Osteocyte (in vitro differentiated cells): ENCODE data around the gene SERINC1. TPM values are rescaled to one million over a fixed set of nuclear protein-coding genes. Genes with fewer than 3 reads are reported as not detected.

Experiments used
- DNase-seq: peaks from one replicate; pipeline ENCODE4 v3.0.0; 2021; ENCODE audit warnings: mixed read lengths; ENCODE audit not compliant: unreplicated experiment; ENCODE audit errors: extremely low spot score
- H3K27ac Mint-ChIP-seq: one replicate; pipeline ENCODE4 v1.8.0; 2021; ENCODE audit warnings: mild to moderate bottlenecking, mixed read lengths; ENCODE audit not compliant: unreplicated experiment
- H3K27me3 Mint-ChIP-seq: one replicate; pipeline ENCODE4 v1.8.0; 2021; ENCODE audit warnings: mixed read lengths; ENCODE audit not compliant: unreplicated experiment
- H3K36me3 Mint-ChIP-seq: one replicate; pipeline ENCODE4 v1.8.0; 2021; ENCODE audit warnings: mixed read lengths; ENCODE audit not compliant: unreplicated experiment
- H3K4me1 Mint-ChIP-seq: one replicate; pipeline ENCODE4 v1.8.0; 2021; ENCODE audit warnings: mixed read lengths; ENCODE audit not compliant: unreplicated experiment
- H3K4me3 Mint-ChIP-seq: one replicate; pipeline ENCODE4 v1.8.0; 2021; ENCODE audit warnings: mild to moderate bottlenecking, moderate library complexity, mixed read lengths; ENCODE audit not compliant: unreplicated experiment
- H3K9me3 Mint-ChIP-seq: one replicate; pipeline ENCODE4 v1.8.0; 2021; ENCODE audit warnings: mixed read lengths; ENCODE audit not compliant: unreplicated experiment
- total RNA-seq: library from RNA; stranded (reverse); gene quantifications from 2 replicates; pipeline ENCODE4 v1.2.1, GENCODE V29; 2021
- TF ChIP-seq, protein P1 (sequence below): fragments of 200-600 bp; sonication (generic); IDR thresholded peaks from 2 replicates; pipeline ENCODE4 v1.5.0; 2021; ENCODE audit warnings: antibody characterized with exemption, mild to moderate bottlenecking, moderate library complexity

Gene SERINC1
- total RNA-seq, 1 donor from 2014 or later: 209 TPM

DNA sequence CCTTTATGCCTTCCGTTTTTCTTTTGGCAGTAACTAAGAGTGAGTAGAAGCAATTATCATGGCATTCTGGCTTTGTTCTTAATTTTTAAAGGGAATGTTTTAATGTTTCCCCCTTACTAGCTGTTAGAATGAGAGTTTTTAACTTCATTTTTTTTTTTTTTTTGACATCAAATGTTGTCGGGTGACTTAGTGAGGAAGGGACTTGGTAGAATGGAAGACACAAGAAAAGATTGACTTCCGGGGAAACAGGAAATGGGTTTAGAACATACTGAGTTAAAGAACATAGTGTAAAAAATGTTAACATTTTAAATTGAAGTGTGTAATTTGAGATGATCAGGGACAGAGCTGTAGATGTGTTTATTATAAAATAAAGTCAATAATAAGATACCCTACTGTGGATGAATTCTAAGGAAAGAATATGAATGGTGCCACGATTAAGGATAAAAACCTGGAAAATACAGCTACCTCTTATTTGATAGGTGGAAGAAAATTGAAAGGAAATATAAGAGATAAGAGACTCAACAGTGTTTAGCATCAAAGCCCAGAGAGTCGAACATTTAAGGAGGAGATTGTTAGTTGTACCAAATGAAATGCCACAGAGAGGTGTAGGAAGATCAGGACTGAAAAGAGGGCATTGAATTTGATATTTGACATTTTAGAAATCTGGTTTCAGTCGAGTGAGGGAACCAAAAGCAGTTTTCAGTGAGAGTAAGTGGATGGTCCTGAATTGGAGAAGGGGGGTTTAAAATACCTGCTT lies 62.7 kb downstream of the SERINC1 start:
- Mint-ChIP-seq H3K9me3 (peaks cover 5% of the 10 kb centered on the region), H3K4me3 (no peak overlapping the region), H3K36me3 (peaks cover 20% of the 10 kb centered on the region), H3K27me3 (no peaks in the 10 kb centered on the region), H3K4me1 (peaks cover 19% of the 10 kb centered on the region), H3K27ac (peak overlapping the region; percentile 28)
- TF ChIP-seq, protein P1, sequence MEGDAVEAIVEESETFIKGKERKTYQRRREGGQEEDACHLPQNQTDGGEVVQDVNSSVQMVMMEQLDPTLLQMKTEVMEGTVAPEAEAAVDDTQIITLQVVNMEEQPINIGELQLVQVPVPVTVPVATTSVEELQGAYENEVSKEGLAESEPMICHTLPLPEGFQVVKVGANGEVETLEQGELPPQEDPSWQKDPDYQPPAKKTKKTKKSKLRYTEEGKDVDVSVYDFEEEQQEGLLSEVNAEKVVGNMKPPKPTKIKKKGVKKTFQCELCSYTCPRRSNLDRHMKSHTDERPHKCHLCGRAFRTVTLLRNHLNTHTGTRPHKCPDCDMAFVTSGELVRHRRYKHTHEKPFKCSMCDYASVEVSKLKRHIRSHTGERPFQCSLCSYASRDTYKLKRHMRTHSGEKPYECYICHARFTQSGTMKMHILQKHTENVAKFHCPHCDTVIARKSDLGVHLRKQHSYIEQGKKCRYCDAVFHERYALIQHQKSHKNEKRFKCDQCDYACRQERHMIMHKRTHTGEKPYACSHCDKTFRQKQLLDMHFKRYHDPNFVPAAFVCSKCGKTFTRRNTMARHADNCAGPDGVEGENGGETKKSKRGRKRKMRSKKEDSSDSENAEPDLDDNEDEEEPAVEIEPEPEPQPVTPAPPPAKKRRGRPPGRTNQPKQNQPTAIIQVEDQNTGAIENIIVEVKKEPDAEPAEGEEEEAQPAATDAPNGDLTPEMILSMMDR: no peak
- no peak for DNase-seq

DNA sequence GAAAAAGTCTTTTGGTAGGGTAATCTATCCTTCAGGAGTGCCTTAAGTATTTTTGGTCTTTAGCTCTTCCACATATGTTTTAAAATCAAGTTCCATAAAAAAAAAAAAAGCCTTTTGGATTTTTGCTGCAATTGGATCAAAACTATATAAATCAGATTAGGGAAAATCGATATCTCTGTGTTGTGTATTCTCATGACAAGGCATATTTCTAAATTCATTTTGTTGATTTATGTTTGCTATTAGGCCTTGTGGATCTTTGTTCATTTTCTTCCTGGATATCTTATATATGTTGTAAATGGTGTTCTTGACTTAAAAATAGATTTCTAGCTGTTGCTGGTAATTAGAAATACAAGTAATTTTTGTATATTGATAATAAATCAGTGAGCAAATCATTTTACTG lies 63.4 kb downstream of the SERINC1 start:
- TF ChIP-seq, protein P1: no peak
- H3K9me3 Mint-ChIP-seq: peaks cover 5% of the 10 kb centered on the region

GRCh38 chr6:122407712-122408111 lies 63.9 kb downstream of the SERINC1 start:
- Mint-ChIP-seq H3K27me3 (no peaks in the 10 kb centered on the region), H3K9me3 (peaks cover 5% of the 10 kb centered on the region), H3K4me1 (peaks cover 20% of the 10 kb centered on the region), H3K27ac (no peak overlapping the region), H3K36me3 (peaks cover 13% of the 10 kb centered on the region), H3K4me3 (no peak overlapping the region)
- DNase-seq: no peak
- TF ChIP-seq, protein P1: no peak

More for the DNA sequence above, 63.4 kb downstream of the SERINC1 start:
- Mint-ChIP-seq H3K4me1 (peaks cover 20% of the 10 kb centered on the region), H3K36me3 (peaks cover 15% of the 10 kb centered on the region), H3K27me3 (no peaks in the 10 kb centered on the region), H3K27ac (no peak overlapping the region), H3K4me3 (no peak overlapping the region)
- no peak for DNase-seq

GRCh38 chr6:122406187-122406586 lies 65.4 kb downstream of the SERINC1 start:
- no peak overlapping the region for H3K27ac Mint-ChIP-seq
- H3K4me1 Mint-ChIP-seq: peaks cover 32% of the 10 kb centered on the region
- H3K36me3 Mint-ChIP-seq: peaks cover 4% of the 10 kb centered on the region
- H3K4me3 Mint-ChIP-seq: no peak overlapping the region
- no peaks in the 10 kb centered on the region for H3K27me3 Mint-ChIP-seq
- DNase-seq: no peak
- TF ChIP-seq, protein P1: no peak
- H3K9me3 Mint-ChIP-seq: peaks cover 5% of the 10 kb centered on the region

- H3K27ac Mint-ChIP-seq: no peak overlapping the region
- no peak overlapping the region for H3K4me3 Mint-ChIP-seq
- no peak for DNase-seq
- H3K36me3 Mint-ChIP-seq: peaks cover 3% of the 10 kb centered on the region
- H3K9me3 Mint-ChIP-seq: peaks cover 5% of the 10 kb centered on the region
- no peaks in the 10 kb centered on the region for H3K27me3 Mint-ChIP-seq
- TF ChIP-seq, protein P1: no peak
- peaks cover 40% of the 10 kb centered on the region for H3K4me1 Mint-ChIP-seq
Measured at GRCh38 chr6:122405417-122405816, 66.2 kb downstream of the SERINC1 start.
